HG02981 (cell line): Measurements from ENCODE around the gene PNPLA3.

Experiments used
- ATAC-seq: cut with Tn5 transposase; IDR thresholded peaks from one replicate; pipeline ENCODE4 v1.9.1; 2021; ENCODE audit warnings: mild to moderate bottlenecking, moderate library complexity; ENCODE audit not compliant: unreplicated experiment

PNPLA3 gene

GRCh38 chr22:43923631-43924464, at the start of gene PNPLA3:
Gene PNPLA3, plus strand, starts transcription at chr22:43923805. Its CDS starts 107 bp downstream, at chr22:43923912.
- ATAC-seq, result no peak

DNA sequence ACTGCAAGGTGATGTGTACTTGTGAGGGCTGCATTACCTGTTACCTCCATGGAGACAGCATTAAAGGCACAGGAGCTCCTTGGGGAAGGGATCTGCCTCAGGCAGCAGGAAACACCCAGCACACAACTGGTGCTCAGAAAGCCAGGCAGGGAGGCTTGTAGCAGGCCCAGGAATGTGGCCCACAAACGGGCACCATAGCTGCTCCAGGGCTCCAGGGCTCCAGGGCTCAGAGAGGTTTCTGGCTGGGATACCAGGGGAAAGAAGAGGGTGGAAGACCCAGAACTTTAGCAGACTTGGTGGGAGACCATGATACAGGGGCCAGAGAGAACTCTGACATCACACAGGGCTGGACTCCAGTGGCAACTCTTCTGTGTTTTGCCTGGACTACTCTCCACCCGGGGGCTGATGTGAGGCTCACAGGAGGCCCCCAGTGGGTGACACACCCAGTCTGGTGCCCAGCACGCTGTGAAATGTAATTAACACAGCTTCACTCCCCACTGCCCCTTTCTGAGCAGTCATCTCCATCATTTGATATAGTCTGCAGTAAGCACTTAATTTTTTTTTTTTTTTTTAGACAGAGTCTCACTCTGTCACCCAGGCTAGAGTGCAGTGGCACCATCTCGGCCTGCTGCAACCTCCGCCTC, 46.6 kb upstream of the PNPLA3 start:
- no peak for ATAC-seq

DNA sequence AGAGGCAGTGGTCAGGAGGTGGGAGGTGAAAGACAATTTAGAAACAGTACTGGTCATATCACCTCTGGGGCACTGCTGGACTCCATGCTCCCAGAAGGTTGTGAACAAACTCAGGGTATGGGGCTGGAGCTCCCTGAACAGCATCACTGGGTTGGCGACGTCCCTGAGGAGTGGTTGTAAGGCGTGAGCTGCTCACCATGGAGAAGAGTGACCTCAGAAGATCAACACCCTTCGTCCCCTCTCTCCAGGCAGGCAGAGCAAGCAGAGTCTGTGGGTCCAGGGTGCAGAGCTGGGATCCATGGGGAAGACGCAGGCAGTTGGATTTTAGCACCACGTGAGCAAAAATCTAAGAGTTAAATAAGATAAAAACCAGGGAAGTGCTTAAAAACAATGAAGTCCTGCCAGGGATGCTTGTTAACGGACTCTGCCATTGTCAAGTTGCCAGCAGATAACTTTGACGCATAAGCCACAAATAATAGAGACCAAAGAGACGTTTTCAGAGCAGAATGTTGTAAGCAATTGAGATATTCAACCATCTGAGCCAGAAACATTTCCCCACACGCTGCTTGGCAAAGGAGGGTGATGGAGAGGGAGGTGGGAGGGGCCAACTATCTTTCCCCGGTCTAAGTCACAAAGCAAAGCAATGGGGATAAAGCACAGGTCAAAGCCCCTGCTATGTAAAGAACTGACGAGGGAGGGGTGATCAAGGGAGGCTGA, 45.4 kb upstream of the PNPLA3 start:
- no peak for ATAC-seq

- ATAC-seq, result no peak
Measured at GRCh38 chr22:43878831-43879550, 44.6 kb upstream of the PNPLA3 start.

DNA sequence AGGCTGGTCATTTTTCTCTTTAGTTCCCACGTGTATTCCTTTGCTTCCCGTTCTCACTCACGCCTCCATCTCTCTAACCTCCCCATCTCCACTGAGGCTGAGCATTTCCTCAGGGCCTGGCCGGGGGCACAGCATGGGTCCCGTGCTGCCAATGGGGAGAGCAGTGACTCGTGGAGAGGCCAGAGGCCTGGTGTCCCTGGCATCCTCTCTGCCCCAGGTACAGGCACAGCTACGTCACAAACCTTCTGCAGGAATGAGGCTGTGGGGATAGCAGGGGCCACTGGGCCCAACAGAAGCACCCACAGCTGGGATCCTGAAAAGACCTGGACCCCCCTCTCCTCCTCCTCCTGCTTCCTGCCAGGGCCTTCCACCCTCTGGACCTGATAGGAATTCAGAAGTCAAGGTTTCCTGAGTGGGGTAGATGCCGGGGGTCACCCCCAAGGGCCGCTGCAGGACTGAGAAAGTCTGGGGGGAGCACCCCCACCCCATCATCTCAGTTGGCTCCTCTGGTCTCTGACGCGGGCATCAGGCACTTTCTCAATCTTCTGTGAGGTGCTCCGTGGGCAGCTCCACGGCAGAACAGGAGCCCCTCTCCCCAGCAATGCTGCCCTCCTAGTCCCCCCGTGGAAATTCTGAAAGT, 43.6 kb upstream of the PNPLA3 start:
- ATAC-seq, result no peak

DNA sequence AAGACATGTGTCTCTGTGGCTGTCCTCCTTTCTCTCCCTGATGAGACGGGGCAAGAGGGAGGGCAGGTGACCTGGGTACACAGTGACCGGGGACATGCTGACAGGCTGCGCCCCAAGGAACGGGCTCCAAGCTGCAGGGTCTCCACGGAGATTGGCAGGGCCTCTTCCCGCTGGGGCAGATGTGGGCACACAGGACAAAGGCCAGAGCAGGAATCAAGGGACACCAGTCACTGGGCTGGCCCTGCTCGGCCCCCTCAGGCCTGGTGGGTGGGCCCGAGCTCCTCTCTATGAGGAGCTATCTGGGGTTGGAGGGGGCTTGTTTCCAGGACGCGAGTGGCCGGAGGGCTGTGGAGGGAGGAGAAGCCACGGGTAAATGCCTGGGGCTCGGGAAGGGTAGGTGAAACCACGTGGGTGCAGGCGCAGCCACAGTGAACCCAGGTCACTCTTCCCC, 43.0 kb upstream of the PNPLA3 start:
- ATAC-seq, result no peak

- no peak for ATAC-seq
Measured at GRCh38 chr22:43881091-43882061, 42.2 kb upstream of the PNPLA3 start.

DNA sequence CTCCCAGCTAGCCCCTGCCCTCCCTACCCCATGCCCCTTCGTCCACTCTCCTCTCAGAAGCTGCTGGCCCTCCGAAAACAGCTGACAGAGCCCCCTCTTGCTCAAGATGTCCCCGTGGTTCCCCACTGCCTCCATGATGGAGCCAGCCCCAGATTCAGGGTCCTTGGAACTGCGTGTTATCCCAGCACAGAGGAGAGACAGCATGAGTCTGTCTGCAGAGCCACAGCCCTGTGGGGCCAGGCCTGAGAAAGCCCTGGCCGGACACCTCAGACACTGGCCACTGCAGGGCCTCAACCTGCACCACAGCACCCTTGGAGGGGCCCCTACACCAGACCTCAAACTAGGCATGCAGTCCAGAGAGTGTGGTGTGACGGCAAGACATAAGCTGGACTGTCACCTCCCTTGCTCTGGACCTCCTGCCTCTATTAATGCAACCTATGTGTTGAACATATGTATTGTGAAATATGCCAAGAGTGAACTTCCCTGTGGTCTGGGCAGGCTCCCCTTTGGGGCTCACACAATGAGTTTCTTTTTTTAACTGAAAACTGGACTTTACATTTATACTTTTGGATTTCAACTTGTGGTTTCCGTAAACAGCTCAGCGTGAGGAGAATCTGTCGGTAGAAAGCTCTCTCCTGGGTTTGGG, 41.4 kb upstream of the PNPLA3 start:
- ATAC-seq, result no peak

DNA sequence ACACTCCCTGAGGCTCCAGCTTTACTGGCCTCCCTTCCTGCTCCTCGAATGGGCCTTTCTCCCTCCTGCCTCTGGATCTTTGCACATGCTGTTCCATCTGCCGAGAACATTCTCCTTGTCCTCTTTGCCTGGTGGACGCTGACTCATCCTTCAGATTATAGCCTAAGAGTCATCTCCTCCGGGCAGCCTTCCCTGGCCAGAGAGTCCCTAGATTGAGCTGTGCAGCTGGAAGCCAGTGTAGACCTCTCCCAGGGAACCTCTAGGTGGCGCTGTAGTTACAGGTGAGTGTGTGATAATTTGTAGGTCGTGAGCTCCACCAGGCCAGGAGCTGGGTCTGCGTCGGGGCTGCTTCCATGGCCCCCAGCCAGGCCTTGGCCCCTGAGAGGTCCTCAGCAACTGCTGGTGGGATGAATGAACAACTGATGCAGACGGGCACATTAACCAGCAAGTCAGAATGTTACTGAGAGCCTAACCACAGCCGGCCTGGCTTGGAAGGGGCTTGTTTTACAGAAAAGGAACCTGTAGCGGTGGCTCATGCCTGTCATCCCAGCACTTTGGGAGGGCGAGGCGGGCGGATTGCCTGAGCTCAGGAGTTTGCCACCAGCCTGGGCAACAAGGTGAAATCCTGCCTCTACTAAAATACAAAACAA, 40.5 kb upstream of the PNPLA3 start:
- ATAC-seq, result no peak

GRCh38 chr22:43883719-43884415, 39.7 kb upstream of the PNPLA3 start:
- ATAC-seq, result no peak

DNA sequence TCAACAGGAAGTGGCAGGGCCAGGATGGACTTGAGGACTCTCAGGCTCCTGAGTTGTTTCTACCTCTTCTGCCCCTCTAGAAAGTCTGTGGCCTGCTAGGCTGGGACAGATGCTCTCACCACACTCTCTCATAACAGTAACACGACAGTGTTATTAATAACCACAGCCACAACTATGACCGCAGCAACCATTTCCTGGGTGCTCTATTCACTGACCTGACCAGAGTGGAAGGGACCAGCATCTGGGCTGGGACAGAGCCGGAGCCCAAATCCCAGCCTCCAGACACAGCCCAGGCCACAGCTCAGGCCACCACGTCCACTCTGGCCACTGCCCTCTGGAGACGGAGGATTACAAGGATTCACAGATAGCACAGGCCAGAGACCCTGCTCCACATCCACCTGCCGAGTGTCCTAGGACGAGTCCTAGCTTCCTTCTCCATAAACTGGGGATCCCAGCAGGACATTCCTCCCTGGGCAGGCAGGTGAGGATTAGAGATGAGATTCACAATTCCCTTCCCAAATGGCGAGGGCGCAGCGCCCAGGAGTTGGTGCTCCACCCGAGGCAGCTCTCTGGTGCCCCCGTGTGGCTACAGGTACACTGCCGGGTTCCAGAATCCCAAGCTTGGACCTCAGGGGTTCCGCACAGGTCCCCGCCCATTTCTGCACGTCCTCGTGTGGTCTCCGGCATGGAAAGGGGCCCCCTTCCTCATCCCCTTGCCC, 38.8 kb upstream of the PNPLA3 start:
- ATAC-seq, result no peak

DNA sequence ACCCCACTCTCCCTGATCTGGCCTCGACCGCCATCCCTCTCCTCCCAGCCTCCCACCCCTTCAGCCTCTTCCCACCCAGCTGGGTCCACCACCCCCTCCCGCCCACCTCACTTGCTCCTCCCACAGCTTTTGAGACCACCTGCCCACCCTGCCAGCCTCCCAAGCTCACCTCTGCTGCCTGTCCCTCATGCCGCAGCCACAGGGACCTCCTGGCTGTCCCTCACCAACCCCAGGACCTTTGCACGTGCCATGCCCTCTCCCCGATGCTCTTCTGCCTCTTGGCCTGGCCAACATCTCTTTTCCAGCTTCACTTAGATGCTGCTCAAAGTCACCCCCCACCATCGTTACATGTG, 38.3 kb upstream of the PNPLA3 start:
- ATAC-seq, result no peak

GRCh38 chr22:43885786-43886185, 37.8 kb upstream of the PNPLA3 start:
- no peak for ATAC-seq

GRCh38 chr22:43886231-43886630, 37.4 kb upstream of the PNPLA3 start:
- no peak for ATAC-seq

GRCh38 chr22:43887391-43887790, 36.2 kb upstream of the PNPLA3 start:
- ATAC-seq, result no peak

GRCh38 chr22:43888740-43889139, 34.9 kb upstream of the PNPLA3 start:
- ATAC-seq, result no peak

- no peak for ATAC-seq
Measured at GRCh38 chr22:43889201-43889859, 34.3 kb upstream of the PNPLA3 start.
